AG04450 (cell line): ENCODE results near the gene EPC1. TPM values are rescaled to one million over a fixed set of nuclear protein-coding genes. Genes with fewer than 3 reads are reported as not detected.
"Not testable (repeated sequence)": the region's sequence is repeated elsewhere in the genome, so short reads cannot be mapped to it uniquely, and the experiment has no call there.

Experiments used
- CTCF ChIA-PET: fragments of 300-600, 350-600 bp; formaldehyde crosslinking; extraction: SDS; loops from one replicate; lab custom pipeline; 2022; ENCODE audit warnings: antibody characterized with exemption, inconsistent platforms; lab: Charles Lee
- POLR2A ChIA-PET: fragments of 350-600 bp; formaldehyde crosslinking; extraction: SDS; loops from one replicate; lab custom pipeline; 2021; ENCODE audit warnings: antibody characterized with exemption, inconsistent platforms; lab: Yijun Ruan, JAX
- DNase-seq: peaks from one replicate; pipeline ENCODE4 v3.0.0-alpha.2; 2011; ENCODE audit warnings: low read depth, low spot score
- H3K27ac ChIP-seq: one replicate; pipeline ENCODE4 v1.5.1; 2012; ENCODE audit warnings: low read depth, low read length, control low read depth
- H3K27me3 ChIP-seq: one replicate; pipeline ENCODE4 v1.6.0; 2012; ENCODE audit warnings: low read length; ENCODE audit not compliant: control insufficient read depth, insufficient read depth
- H3K4me3 ChIP-seq: 2 replicates; pipeline ENCODE4 v1.5.1; 2011; ENCODE audit warnings: mild to moderate bottlenecking, low read depth, low read length, control low read depth
- H3K9me3 ChIP-seq: 2 replicates; pipeline ENCODE4 v1.5.1; 2012; ENCODE audit warnings: low read length; ENCODE audit not compliant: control insufficient read depth, insufficient read depth
- CTCF ChIP-seq: IDR thresholded peaks from 2 replicates; pipeline ENCODE4 v1.5.1; 2011; ENCODE audit warnings: low read depth, low read length, control low read depth, inconsistent platforms
- polyA plus RNA-seq: library from polyadenylated mRNA; depleted of rRNA; stranded (reverse); fragments of >200 nt; gene quantifications from 2 replicates; pipeline ENCODE4 v1.2.3, GENCODE V29; 2011

The EPC1 gene
- polyA plus RNA-seq, 1 experiment = 34.1 TPM

GRCh38 chr10:32229170-32229569 is 117.8 kb downstream of the EPC1 start:
- ChIA-PET POLR2A (no interaction called here), CTCF (no interaction called here)
- peaks cover 5% of the 10 kb centered on the region; the same call in 1 of the 2 replicates for H3K9me3 ChIP-seq
- H3K27me3 ChIP-seq = no peaks in the 10 kb centered on the region
- H3K27ac ChIP-seq = no peak overlapping the region
- no peak for DNase-seq
- no peak overlapping the region for H3K4me3 ChIP-seq
- TF ChIP-seq CTCF = no peak

- DNase-seq = no peak
These were observed 119.2 kb downstream of the EPC1 start for GRCh38 chr10:32227802-32228201.

GRCh38 chr10:32226624-32227023 is 120.3 kb downstream of the EPC1 start:
- Histone ChIP-seq H3K4me3 (no peak overlapping the region), H3K27ac (no peak overlapping the region), H3K27me3 (no peaks in the 10 kb centered on the region), H3K9me3 (no peaks in the 10 kb centered on the region; the same call in 1 of the 2 replicates)
- CTCF ChIA-PET = interaction anchor here (0.8 kb wide), 1 partner anchor 120 kb away, joined by 3 read pairs; no protein-coding TSS in a partner anchor
- POLR2A ChIA-PET = no interaction called here
- TF ChIP-seq CTCF = no peak
- no peak for DNase-seq

More at GRCh38 chr10:32227802-32228201, 119.2 kb downstream of the EPC1 start:
- no peaks in the 10 kb centered on the region for H3K27me3 ChIP-seq
- H3K9me3 ChIP-seq = no peaks in the 10 kb centered on the region; the same call in 1 of the 2 replicates
- POLR2A ChIA-PET = interaction anchor here (0.6 kb wide), 2 partner anchors 22 to 295 kb away, joined by 3 read pairs; no protein-coding TSS in a partner anchor
- H3K4me3 ChIP-seq = no peak overlapping the region
- no peak for TF ChIP-seq CTCF
- no peak overlapping the region for H3K27ac ChIP-seq
- CTCF ChIA-PET = no interaction called here

GRCh38 chr10:32225976-32226375 is 121.0 kb downstream of the EPC1 start:
- CTCF ChIA-PET = interaction anchor here (0.9 kb wide), 1 partner anchor 36 kb away, joined by 6 read pairs; no protein-coding TSS in a partner anchor
- Histone ChIP-seq H3K27ac (no peak overlapping the region), H3K27me3 (no peaks in the 10 kb centered on the region), H3K9me3 (no peaks in the 10 kb centered on the region; the same call in 1 of the 2 replicates), H3K4me3 (no peak overlapping the region)
- no peak for TF ChIP-seq CTCF
- POLR2A ChIA-PET = no interaction called here
- no peak for DNase-seq

- CTCF ChIA-PET, POLR2A ChIA-PET, H3K9me3 ChIP-seq, H3K27me3 ChIP-seq, DNase-seq, H3K4me3 ChIP-seq, H3K27ac ChIP-seq: not testable (repeated sequence)
These were observed 124.6 kb downstream of the EPC1 start for GRCh38 chr10:32222376-32222775.

GRCh38 chr10:32219156-32219555 is 127.8 kb downstream of the EPC1 start:
- DNase-seq, CTCF ChIA-PET: not testable (repeated sequence)

GRCh38 chr10:32218206-32219044 is 128.5 kb downstream of the EPC1 start:
- CTCF ChIA-PET, H3K9me3 ChIP-seq, H3K27me3 ChIP-seq, H3K4me3 ChIP-seq, DNase-seq, POLR2A ChIA-PET, H3K27ac ChIP-seq: not testable (repeated sequence)

More at GRCh38 chr10:32219156-32219555, 127.8 kb downstream of the EPC1 start:
- H3K4me3 ChIP-seq, H3K27ac ChIP-seq, H3K27me3 ChIP-seq, POLR2A ChIA-PET, H3K9me3 ChIP-seq: not testable (repeated sequence)
